HG03039 (cell line): Measurements from ENCODE around the gene STK24.
A peak's percentile ranks its signal among the peaks of the same experiment; 100 is the strongest.

Experiments
- ATAC-seq: cut with Tn5 transposase; IDR thresholded peaks from one replicate; pipeline ENCODE4 v1.9.1; 2021; ENCODE audit warnings: mild to moderate bottlenecking, moderate library complexity; ENCODE audit not compliant: unreplicated experiment

STK24 gene

GRCh38 chr13:98493042-98493712 lies 83.7 kb downstream of the STK24 start:
- ATAC-seq = no peak

- ATAC-seq = no peak
Observed at GRCh38 chr13:98492335-98493041, 84.4 kb downstream of the STK24 start.

GRCh38 chr13:98490866-98491265 lies 86.0 kb downstream of the STK24 start:
- no peak for ATAC-seq

GRCh38 chr13:98490195-98490836 lies 86.6 kb downstream of the STK24 start:
- ATAC-seq = no peak

GRCh38 chr13:98489446-98490194 lies 87.3 kb downstream of the STK24 start:
- ATAC-seq = no peak

GRCh38 chr13:98488736-98489135 lies 88.2 kb downstream of the STK24 start:
- peak; percentile 44 for ATAC-seq

- no peak for ATAC-seq
Observed at GRCh38 chr13:98487522-98487921, 89.4 kb downstream of the STK24 start.

GRCh38 chr13:98487016-98487415 lies 89.9 kb downstream of the STK24 start:
- no peak for ATAC-seq

GRCh38 chr13:98486412-98486811 lies 90.5 kb downstream of the STK24 start:
- ATAC-seq = no peak

- no peak for ATAC-seq
Observed at GRCh38 chr13:98485561-98485960, 91.3 kb downstream of the STK24 start.

- ATAC-seq = no peak
Observed at GRCh38 chr13:98484289-98485219, 92.4 kb downstream of the STK24 start.

GRCh38 chr13:98483601-98484288 lies 93.2 kb downstream of the STK24 start:
- ATAC-seq = no peak

- ATAC-seq = no peak
Observed at GRCh38 chr13:98482476-98483444, 94.1 kb downstream of the STK24 start.

- no peak for ATAC-seq
Observed at GRCh38 chr13:98480915-98481877, 95.7 kb downstream of the STK24 start.

GRCh38 chr13:98479496-98480003 lies 97.4 kb downstream of the STK24 start:
- no peak for ATAC-seq

- peak; percentile 47 for ATAC-seq
Observed at GRCh38 chr13:98478189-98479129, 98.4 kb downstream of the STK24 start.
